ENCODE data around the gene IFNGR1. TPM values are rescaled to one million over a fixed set of nuclear protein-coding genes. Genes with fewer than 3 reads are reported as not detected.
A peak's percentile ranks its signal among the peaks of the same experiment; 100 is the strongest.

IFNGR1 gene
- total RNA-seq, 3 donors from 2014 or later (not counting 1 experiment from before 2014, with no cell fraction given): 77.5 to 128 (median 100) TPM

DNA sequence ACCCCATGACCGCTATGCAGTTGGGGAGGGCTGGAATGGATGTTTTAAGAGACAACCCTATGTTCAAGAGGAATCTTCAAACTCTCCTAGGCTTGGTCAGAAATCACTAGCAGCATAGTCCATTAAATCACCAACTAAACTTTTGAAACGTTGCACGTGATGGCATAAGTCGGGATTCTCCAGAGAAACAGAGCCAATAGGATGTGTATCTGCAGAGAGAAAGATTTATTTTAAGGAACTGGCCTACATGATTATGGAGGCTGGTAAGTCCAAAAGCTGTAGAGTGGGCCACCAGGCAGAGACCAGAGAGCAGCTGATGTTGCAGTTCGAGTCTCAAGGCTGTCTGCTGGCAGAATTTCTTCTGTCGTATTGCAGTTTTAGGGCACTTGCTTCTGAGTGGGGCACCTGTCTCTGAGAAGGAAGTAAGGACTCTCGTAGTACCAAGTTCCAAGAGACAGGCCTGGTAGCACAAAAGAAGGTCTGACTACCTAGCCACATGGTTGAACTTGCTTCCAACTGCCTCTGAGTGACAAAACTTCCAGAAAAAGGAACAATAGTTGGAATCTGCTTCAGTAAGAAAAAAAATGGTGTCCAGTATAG, 11.9 kb upstream of the IFNGR1 start:
- Mint-ChIP-seq H3K4me1 (peaks cover 76 to 78% of the 10 kb centered on the region in 2 donors), H3K9me3 (no peaks in the 10 kb centered on the region), H3K36me3 (no peaks in the 10 kb centered on the region), H3K4me3 (peak overlapping the region; percentile 78), H3K27me3 (ENCODE audit: low read depth in 2 of 2) (no peaks in the 10 kb centered on the region), H3K27ac (peak overlapping the region; percentile 79 to 88)
- no peak for ATAC-seq
- H3K4me1 ChIP-seq (ENCODE audit: control insufficient read depth, insufficient read depth, low read length): peaks cover 63% of the 10 kb centered on the region
- no peak overlapping the region for H3K4me3 ChIP-seq (ENCODE audit: low read length)
- H3K27ac ChIP-seq (ENCODE audit: low read length): peak overlapping the region; percentile 55
- intact Hi-C loops (cut with micrococcal nuclease): loop anchor here (5.0 kb wide), 1 partner anchor 74 kb away; no protein-coding TSS in a partner anchor
- H3K27me3 ChIP-seq (ENCODE audit: control insufficient read depth, insufficient read depth, low read length): no peaks in the 10 kb centered on the region
- WGBS (ENCODE audit: insufficient coverage): 76% methylated on average over 7 of the region's 7 CpGs
- H3K9me3 ChIP-seq (ENCODE audit: control insufficient read depth, insufficient read depth, low read length): no peaks in the 10 kb centered on the region
- DNase-seq: peak in 1 of 2 donors; percentile 18
- no peaks in the 10 kb centered on the region for H3K36me3 ChIP-seq (ENCODE audit: control insufficient read depth, insufficient read depth, low read length)
- TF ChIP-seq, protein P1, sequence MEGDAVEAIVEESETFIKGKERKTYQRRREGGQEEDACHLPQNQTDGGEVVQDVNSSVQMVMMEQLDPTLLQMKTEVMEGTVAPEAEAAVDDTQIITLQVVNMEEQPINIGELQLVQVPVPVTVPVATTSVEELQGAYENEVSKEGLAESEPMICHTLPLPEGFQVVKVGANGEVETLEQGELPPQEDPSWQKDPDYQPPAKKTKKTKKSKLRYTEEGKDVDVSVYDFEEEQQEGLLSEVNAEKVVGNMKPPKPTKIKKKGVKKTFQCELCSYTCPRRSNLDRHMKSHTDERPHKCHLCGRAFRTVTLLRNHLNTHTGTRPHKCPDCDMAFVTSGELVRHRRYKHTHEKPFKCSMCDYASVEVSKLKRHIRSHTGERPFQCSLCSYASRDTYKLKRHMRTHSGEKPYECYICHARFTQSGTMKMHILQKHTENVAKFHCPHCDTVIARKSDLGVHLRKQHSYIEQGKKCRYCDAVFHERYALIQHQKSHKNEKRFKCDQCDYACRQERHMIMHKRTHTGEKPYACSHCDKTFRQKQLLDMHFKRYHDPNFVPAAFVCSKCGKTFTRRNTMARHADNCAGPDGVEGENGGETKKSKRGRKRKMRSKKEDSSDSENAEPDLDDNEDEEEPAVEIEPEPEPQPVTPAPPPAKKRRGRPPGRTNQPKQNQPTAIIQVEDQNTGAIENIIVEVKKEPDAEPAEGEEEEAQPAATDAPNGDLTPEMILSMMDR (IDR thresholded peaks at IDR 0.05): no peak

DNA sequence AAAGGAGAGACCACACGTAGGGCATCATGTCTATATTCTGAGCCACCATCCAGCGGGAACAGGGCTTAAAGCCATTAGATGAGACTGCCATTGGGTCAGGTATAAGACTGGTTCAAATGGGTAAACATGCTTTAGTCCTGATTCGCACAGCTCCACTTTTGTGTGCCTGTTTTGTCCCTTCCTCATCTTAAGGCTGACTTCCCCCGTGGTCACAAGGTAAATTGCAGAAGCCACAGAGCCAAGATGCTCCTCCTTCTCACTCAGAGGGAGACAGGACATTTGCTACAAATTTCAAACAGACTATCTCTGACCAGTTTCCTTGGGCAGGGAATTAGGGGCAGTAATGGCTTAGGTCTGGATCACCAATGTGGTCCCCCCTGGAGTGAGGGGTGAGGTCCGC, 11.4 kb upstream of the IFNGR1 start:
- Mint-ChIP-seq H3K4me1 (peaks cover 72 to 78% of the 10 kb centered on the region in 2 donors), H3K9me3 (no peaks in the 10 kb centered on the region), H3K27me3 (ENCODE audit: low read depth in 2 of 2) (no peaks in the 10 kb centered on the region), H3K4me3 (no peak overlapping the region), H3K36me3 (no peaks in the 10 kb centered on the region), H3K27ac (peak overlapping the region; percentile 79 to 88)
- Histone ChIP-seq H3K27me3 (ENCODE audit: control insufficient read depth, insufficient read depth, low read length) (no peaks in the 10 kb centered on the region), H3K27ac (ENCODE audit: low read length) (peak overlapping the region; percentile 55), H3K9me3 (ENCODE audit: control insufficient read depth, insufficient read depth, low read length) (no peaks in the 10 kb centered on the region), H3K4me3 (ENCODE audit: low read length) (no peak overlapping the region), H3K36me3 (ENCODE audit: control insufficient read depth, insufficient read depth, low read length) (no peaks in the 10 kb centered on the region), H3K4me1 (ENCODE audit: control insufficient read depth, insufficient read depth, low read length) (peaks cover 61% of the 10 kb centered on the region)
- TF ChIP-seq, protein P1 (IDR thresholded peaks at IDR 0.05): no peak
- DNase-seq: no peak
- ATAC-seq: no peak
- intact Hi-C loops (cut with micrococcal nuclease): loop anchor here (5.0 kb wide), 1 partner anchor 73 kb away; no protein-coding TSS in a partner anchor
- WGBS (ENCODE audit: insufficient coverage): 69% methylated on average over 5 of the region's 5 CpGs

DNA sequence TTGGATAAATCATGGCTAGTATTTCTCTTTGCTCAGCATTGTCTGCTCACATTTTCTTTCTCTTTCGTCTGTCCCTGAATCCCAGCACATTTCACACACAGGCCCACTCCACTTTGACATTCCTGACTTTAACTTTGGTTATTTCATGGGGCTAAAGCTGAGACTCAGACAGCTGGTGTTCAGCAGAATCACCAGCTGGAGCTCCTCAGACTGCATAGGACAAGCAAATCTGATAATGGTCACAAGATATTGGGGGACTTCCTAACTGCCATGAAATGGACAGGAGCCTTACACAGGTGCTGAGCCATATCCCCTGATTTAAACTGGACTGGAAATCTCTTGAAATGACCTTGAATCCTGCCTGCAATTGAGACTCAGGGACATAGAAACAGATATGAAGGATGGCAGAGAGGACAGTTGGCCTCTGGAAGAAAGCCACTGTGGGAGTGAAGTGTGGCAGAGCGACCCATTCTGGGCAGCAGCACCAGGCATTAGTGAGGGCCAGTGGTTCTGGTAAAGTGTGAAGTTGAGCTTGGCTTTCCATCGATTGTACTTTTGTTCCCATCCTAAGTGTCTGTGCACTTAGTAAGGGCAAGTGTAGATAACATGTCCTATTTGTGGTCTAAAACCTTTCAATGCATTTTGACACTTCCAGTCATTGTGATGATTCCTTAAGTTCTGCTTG, 10.0 kb upstream of the IFNGR1 start:
- no peaks in the 10 kb centered on the region for H3K9me3 Mint-ChIP-seq
- intact Hi-C loops (cut with micrococcal nuclease): no loop called here
- no peaks in the 10 kb centered on the region for H3K9me3 ChIP-seq (ENCODE audit: control insufficient read depth, insufficient read depth, low read length)
- WGBS (ENCODE audit: insufficient coverage): 93% methylated on average over 3 of the region's 3 CpGs
- H3K27ac ChIP-seq (ENCODE audit: low read length): no peak overlapping the region
- H3K4me1 Mint-ChIP-seq: peaks cover 72 to 75% of the 10 kb centered on the region in 2 donors
- no peaks in the 10 kb centered on the region for H3K36me3 Mint-ChIP-seq
- H3K36me3 ChIP-seq (ENCODE audit: control insufficient read depth, insufficient read depth, low read length): no peaks in the 10 kb centered on the region
- no peak overlapping the region for H3K4me3 ChIP-seq (ENCODE audit: low read length)
- no peaks in the 10 kb centered on the region for H3K27me3 Mint-ChIP-seq (ENCODE audit: low read depth in 2 of 2)
- DNase-seq (no peak), ATAC-seq (no peak)
- peaks cover 63% of the 10 kb centered on the region for H3K4me1 ChIP-seq (ENCODE audit: control insufficient read depth, insufficient read depth, low read length)
- H3K4me3 Mint-ChIP-seq: peak overlapping the region; percentile 10
- TF ChIP-seq, protein P1 (IDR thresholded peaks at IDR 0.05): no peak
- H3K27me3 ChIP-seq (ENCODE audit: control insufficient read depth, insufficient read depth, low read length): no peaks in the 10 kb centered on the region
- peak overlapping the region; percentile 29 to 57 for H3K27ac Mint-ChIP-seq
